Fibroblast of lung (primary cell): ENCODE data around the gene WEE2.

ENCODE experiments used
- EZH2 ChIP-seq: IDR thresholded peaks from 2 replicates; pipeline ENCODE4 v1.5.1; 2012; ENCODE audit warnings: low read length, control low read depth, mild to moderate bottlenecking; ENCODE audit errors: missing control alignments
- TF ChIP-seq, protein P1 (sequence below), 2 donors: IDR thresholded peaks in 1 of 2; conservative IDR thresholded peaks in 1 of 2; 1 replicate in 1 of 2; 2 replicates in 1 of 2; pipeline ENCODE4 v1.5.1; 2011 to 2012; ENCODE audit warnings: low read length in 2 of 2, control low read depth in 1 of 2, inconsistent platforms in 1 of 2, low read depth in 1 of 2, mild to moderate bottlenecking in 1 of 2

DNA sequence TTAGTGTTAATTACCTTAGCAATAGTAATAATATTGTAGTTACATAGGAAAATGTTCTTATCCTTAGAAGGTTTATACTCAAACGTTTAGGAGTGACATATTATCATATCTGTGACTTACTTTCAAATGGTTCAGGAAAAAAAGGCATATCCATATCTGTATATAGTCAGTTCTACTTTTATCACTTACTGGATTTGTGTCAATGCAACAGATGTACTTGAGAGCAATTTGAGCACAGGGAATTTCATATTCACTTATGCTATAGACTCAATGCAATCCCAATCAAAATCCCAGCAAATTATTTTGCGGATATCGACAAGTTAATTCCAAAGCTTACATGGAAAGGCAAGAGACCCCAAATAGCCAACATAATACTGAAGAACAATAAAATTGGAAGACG is 16.2 kb upstream of the WEE2 start:
- TF ChIP-seq, protein P1, sequence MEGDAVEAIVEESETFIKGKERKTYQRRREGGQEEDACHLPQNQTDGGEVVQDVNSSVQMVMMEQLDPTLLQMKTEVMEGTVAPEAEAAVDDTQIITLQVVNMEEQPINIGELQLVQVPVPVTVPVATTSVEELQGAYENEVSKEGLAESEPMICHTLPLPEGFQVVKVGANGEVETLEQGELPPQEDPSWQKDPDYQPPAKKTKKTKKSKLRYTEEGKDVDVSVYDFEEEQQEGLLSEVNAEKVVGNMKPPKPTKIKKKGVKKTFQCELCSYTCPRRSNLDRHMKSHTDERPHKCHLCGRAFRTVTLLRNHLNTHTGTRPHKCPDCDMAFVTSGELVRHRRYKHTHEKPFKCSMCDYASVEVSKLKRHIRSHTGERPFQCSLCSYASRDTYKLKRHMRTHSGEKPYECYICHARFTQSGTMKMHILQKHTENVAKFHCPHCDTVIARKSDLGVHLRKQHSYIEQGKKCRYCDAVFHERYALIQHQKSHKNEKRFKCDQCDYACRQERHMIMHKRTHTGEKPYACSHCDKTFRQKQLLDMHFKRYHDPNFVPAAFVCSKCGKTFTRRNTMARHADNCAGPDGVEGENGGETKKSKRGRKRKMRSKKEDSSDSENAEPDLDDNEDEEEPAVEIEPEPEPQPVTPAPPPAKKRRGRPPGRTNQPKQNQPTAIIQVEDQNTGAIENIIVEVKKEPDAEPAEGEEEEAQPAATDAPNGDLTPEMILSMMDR (conservative IDR thresholded peaks at IDR 0.05 in 1 of 2, IDR thresholded peaks at IDR 0.05 in 1 of 2; ENCODE audit: low read depth in 1 of 2, low read length in 2 of 2), result no peak
- no peak for TF ChIP-seq EZH2
